ENCODE data around the gene SEPSECS.

DNA sequence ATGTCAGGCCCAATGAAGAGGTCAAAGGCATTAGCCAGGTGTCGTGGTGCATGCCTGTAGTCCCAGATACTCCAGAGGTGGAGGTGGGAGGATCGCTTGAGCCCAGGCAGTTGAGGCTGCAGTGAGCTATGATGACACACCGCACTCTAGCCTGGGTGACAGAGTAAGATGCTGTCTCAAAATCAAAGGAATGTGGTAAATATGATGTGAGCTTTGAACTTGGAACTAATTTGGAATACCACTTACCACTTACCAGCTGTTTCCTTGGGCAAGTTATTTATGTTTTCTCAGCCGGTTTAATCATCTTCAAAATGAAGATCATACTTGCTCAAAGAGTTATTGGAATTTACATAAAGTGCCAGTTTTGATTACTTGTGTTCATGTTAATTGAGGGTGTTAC lies 23.8 kb upstream of the SEPSECS start:
- TF ChIP-seq, protein P1, sequence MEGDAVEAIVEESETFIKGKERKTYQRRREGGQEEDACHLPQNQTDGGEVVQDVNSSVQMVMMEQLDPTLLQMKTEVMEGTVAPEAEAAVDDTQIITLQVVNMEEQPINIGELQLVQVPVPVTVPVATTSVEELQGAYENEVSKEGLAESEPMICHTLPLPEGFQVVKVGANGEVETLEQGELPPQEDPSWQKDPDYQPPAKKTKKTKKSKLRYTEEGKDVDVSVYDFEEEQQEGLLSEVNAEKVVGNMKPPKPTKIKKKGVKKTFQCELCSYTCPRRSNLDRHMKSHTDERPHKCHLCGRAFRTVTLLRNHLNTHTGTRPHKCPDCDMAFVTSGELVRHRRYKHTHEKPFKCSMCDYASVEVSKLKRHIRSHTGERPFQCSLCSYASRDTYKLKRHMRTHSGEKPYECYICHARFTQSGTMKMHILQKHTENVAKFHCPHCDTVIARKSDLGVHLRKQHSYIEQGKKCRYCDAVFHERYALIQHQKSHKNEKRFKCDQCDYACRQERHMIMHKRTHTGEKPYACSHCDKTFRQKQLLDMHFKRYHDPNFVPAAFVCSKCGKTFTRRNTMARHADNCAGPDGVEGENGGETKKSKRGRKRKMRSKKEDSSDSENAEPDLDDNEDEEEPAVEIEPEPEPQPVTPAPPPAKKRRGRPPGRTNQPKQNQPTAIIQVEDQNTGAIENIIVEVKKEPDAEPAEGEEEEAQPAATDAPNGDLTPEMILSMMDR (tag by site-specific recombination; IDR thresholded peaks at IDR 0.05): no peak
- no peak for TF ChIP-seq ZNF514 (tag by site-specific recombination; IDR thresholded peaks at IDR 0.05)
- no peak for TF ChIP-seq ZNF768 (tag by site-specific recombination; IDR thresholded peaks at IDR 0.05)
- TF ChIP-seq REST (tag by site-specific recombination; IDR thresholded peaks at IDR 0.05): no peak
